ENCODE results near the gene HOTAIR.

DNA sequence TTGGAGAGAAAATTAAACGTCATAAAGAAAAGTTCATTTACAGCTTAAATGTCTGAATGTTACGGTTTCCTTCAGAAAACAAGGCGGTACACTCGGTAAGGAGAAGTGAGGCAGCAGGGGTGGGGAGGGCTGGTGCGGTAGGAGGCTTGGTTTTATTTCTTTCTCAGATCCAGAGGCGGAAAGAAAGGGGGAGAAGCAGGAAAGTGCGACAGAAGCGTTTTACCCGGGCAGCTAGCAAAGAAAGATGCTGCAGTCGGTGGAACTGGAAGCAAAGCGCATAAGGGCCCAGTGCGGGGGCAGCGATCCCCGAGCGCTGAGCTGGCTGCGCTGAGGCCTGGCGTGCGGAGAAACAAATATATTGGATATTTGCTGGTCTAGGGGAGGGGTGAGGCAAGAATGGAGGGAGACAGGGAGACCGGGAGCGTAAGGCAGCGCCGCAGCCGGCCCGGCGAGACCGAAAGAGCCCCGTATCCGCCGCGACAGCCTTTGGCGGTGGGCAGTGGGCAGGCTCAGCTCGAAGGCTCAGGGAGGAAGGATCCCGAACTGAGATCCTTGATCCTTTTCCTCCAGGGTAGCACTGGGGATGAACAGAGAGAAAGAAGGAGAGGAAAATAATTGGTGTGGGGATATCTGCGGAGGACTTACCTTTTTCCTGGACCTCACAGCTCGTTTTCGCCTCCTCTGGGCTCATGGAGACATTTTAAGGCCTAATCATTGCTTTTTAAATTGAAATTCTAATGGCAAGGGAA lies 8.2 kb downstream of the HOTAIR start:
- TF ChIP-seq, protein P1, sequence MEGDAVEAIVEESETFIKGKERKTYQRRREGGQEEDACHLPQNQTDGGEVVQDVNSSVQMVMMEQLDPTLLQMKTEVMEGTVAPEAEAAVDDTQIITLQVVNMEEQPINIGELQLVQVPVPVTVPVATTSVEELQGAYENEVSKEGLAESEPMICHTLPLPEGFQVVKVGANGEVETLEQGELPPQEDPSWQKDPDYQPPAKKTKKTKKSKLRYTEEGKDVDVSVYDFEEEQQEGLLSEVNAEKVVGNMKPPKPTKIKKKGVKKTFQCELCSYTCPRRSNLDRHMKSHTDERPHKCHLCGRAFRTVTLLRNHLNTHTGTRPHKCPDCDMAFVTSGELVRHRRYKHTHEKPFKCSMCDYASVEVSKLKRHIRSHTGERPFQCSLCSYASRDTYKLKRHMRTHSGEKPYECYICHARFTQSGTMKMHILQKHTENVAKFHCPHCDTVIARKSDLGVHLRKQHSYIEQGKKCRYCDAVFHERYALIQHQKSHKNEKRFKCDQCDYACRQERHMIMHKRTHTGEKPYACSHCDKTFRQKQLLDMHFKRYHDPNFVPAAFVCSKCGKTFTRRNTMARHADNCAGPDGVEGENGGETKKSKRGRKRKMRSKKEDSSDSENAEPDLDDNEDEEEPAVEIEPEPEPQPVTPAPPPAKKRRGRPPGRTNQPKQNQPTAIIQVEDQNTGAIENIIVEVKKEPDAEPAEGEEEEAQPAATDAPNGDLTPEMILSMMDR (conservative IDR thresholded peaks at IDR 0.05): no peak
- no peak for TF ChIP-seq ZFX (IDR thresholded peaks at IDR 0.05)
